Left cardiac atrium (tissue), 4 donors: ENCODE measurements around the gene MFAP4. TPM values are rescaled to one million over a fixed set of nuclear protein-coding genes. Genes with fewer than 3 reads are reported as not detected.

Experiments used
- ATAC-seq, 2 donors: fragments of 200-7000 bp; cut with Tn5 transposase; one replicate each; pipeline ENCODE4 v1.9.1; 2020; ENCODE audit warnings: mild to moderate bottlenecking in 2 of 2, moderate library complexity in 2 of 2
- DNase-seq: peaks from one replicate; pipeline ENCODE4 v3.0.0-alpha.2; 2020
- intact Hi-C, 2 donors: fragments of 100-400 bp; cut with DNase I; formaldehyde crosslinking; loops; one replicate each; pipeline versions ENCODE4 v1.14.1 to v1.15.1; 2022 to 2023
- total RNA-seq, 2 donors: library from RNA; stranded (reverse); fragmentation: NEBNext Ultra II Directional; extraction: Animal tissue kit (Norgen Biotek cat#: 25700); gene quantifications; one replicate each; pipeline ENCODE4 v1.2.1, GENCODE V29; 2021
- donor health status: DM: no; HTN: yes; CAD: no.
- donor health status: DM: no; HTN: yes; CAD: no; lungs with severe emphysema.
- donor health status: DM: yes; HTN: yes; CAD: no.
- donor health status: Dilated cardiomyopathy.

Gene MFAP4
- total RNA-seq, 2 donors from 2014 or later = 44.8 to 104 TPM

- DNase-seq (no peak), ATAC-seq (peak in 1 of 2 donors; percentile 27)
- intact Hi-C loops = no loop called here
Measured at GRCh38 chr17:19411631-19412030, 24.6 kb upstream of the MFAP4 start.

DNA sequence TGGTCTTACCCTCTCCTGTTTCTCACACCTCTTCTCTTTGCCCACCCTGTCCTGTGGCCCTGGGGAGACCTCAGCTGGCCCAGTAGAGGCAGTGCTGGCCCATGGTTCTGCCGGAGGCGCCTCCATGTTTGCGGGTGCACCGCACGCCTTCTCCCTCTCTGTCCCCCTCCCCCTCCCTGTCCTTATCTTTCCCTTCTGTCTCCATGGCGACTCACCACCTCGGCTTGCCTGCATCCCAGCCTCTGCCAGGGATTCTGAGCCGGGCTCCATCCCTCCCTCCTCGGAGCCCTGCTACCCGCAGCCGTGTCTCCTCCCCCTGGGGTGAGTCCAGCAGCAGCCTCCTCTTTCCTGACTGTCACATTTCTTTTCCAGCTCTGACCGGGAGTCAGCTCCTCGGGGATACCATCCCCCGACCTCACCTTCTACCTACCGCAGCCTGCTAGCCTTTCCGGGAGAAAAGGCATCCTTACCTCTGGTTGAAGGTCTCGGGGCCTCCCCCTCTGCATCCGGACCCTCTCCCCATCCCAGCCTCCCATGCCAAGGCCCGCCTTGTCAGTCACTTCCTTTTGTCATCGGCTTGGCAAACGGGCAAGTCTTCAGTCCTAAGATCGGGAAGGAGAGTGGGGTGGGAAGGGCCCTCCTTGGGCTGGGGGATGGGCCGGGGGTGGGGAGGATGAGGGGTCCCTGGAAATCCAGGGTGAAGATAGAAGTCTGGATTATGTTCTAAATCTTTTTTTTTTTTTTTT lies 24.1 kb upstream of the MFAP4 start, which contains the start of gene RNF112:
RNF112 (plus strand) TSS at position 358 of the 746 bp plus-strand sequence; CDS start at position 535, 177 bp downstream.
- ATAC-seq (peak; percentile 64), DNase-seq (peak; percentile 49)
- intact Hi-C loops = no loop called here

DNA sequence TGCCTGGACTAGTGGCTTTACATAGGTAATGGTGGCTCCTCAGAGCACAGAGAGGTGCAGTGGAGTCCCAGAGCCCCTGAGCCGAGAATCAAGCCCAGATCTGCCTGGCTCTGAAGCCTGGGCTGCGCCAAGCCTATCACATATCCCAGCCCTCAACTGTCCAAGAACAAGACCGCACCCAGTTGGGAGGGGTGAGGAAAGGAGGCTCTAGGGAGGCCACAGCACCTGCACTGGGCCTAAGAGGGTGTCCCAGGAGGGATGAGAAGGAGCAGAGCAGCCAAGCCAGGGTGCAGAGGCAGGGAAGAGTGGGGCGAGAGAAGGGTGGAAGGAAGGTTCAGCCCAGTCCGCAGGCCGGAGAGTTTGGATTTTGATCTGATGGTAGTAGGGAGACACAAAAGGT lies 23.1 kb upstream of the MFAP4 start:
- intact Hi-C loops = no loop called here
- DNase-seq (no peak), ATAC-seq (no peak)

DNA sequence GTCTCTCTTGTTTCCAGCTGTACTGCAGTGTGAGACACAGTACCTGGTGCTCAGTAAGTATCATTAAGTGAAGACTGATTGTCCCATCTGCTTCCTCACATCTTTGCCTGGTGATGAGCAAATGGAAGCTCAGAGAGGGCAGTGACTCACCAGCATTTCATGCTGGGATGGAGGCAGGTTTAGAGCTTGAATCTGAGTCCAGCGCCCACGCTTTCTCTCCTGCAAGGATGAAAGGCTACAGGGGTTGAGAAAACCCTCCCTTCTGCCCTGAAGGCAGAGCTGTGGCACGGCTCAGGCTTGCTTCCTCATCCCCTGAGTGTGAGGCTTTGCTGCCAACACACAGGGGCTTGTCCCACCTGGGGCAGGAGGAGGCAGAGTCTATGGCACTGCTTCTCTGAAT lies 22.5 kb upstream of the MFAP4 start:
- DNase-seq (no peak), ATAC-seq (no peak)
- intact Hi-C loops = no loop called here

GRCh38 chr17:19409066-19409465 lies 22.1 kb upstream of the MFAP4 start:
- intact Hi-C loops = no loop called here
- DNase-seq (no peak), ATAC-seq (no peak)

DNA sequence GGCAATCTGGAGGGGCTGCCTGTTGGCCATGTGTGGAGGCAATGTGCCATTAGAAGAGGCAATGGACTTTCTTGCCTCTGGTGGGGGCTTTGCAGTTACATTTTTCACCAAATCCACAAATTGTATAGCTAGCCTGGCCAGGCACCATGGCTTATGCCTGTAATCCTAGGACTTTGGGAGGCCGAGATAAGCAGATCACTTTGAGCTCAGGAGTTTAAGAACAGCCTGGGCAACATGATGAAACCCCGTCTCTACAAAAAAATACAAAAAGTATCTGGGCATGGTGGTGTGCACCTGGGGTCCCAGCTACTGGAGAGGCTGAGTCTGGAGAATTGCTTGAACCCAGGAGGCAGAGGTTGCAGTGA lies 21.3 kb upstream of the MFAP4 start:
- no peak for DNase-seq
- intact Hi-C loops = no loop called here
- no peak for ATAC-seq

DNA sequence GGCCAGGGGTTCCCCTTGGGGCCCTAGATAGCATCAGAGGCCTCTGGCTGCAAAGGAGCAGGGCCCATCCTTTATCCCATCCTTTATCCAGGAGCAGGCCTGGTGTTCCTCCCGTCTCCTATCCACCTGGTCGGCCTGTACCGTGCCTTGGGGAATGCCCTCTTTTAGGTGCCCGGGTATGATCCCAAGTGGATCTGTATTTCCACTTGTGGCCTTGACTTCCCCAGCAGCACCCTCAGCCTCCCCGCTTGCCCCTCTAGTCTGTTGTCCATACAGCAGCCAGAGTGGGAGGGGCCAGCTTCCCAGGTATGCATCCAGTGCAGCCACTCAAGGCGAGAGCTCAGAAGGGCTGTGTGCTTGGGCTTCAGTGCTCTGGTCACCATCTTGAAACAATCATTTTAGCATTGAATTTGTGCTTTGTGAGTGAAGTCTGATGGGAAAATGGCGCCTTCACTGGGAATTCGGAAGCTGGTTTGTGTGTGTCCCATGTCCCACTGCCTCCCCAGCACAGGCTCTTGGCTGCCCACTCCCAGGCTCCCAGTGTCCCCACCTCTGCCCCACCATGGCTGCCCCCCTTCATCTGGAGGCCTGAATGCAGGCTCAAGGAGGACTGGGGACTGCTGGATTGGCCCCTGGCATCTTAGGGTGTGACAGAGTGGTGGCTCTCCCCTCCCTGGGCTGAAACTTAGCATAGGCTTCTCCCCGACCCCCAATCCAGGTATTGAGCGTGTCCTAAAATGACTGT lies 20.8 kb upstream of the MFAP4 start:
- DNase-seq = no peak
- intact Hi-C loops = no loop called here
- no peak for ATAC-seq

DNA sequence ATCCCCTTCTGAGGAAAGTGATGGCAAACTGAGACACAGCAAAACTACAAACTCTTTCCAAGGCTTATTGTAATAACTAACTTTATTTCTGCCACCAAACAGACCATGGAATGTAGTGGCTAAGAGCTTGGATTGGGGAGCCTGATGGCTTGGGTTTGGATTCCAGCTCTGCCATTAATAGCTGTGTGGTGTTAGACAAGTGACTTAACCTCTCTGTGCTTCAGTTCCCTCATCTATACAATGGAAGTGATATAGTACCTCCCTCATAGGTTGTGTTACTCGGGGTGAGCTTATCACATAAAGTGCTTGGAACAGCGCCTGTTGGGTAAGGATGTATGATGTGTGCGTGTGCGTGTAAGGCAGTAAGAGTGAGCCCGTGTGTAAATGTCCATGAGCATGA lies 18.1 kb upstream of the MFAP4 start:
- ATAC-seq = no peak
- DNase-seq = no peak
- intact Hi-C loops = no loop called here

GRCh38 chr17:19404264-19404663 lies 17.3 kb upstream of the MFAP4 start:
- intact Hi-C loops = no loop called here
- ATAC-seq = no peak
- DNase-seq = no peak

DNA sequence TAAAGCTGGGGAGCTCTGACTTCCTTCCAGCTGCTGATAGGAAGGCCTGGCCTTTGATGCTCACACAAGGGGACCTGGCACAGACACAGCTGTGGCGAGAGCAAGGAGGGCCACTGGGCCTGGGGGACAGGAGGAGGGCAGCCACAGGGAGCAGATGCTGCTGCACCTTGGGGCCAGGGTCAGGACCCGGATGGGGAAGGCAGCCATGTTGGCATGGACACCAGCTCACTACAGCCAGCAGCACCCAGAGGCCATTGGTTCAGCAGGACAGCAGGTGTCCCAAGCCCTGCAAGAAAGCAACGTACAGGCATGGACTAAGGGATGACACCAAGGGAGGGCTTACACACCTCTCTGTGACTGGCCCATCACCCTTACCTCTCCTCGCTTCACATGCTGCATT lies 16.0 kb upstream of the MFAP4 start:
- DNase-seq (no peak), ATAC-seq (no peak)
- intact Hi-C loops = no loop called here

DNA sequence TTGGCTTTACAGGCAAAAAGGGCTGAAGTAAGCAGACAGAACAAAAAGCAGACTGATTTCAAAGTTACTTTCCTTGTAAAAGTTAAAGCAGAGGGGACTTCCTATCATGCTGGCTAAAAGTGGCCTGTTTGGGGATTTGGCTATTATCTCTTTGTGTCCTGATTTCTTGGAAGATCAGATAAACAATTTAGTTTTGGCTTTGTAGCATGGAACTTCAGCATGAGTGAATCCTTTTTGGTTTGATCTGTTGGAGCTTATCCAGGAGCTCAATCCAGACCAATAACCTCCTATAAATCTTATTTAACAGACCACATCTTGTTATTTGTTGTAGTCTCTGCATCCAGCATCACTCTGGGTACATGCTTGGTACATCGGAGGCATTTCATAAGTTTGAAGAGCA lies 15.2 kb upstream of the MFAP4 start:
- DNase-seq (no peak), ATAC-seq (no peak)
- intact Hi-C loops = no loop called here

GRCh38 chr17:19401321-19402010 lies 14.5 kb upstream of the MFAP4 start:
- no peak for DNase-seq
- ATAC-seq = peak in 1 of 2 donors; percentile 57
- intact Hi-C loops = no loop called here

- ATAC-seq (no peak), DNase-seq (no peak)
- intact Hi-C loops = no loop called here
Measured at GRCh38 chr17:19399750-19400450, 12.9 kb upstream of the MFAP4 start.

DNA sequence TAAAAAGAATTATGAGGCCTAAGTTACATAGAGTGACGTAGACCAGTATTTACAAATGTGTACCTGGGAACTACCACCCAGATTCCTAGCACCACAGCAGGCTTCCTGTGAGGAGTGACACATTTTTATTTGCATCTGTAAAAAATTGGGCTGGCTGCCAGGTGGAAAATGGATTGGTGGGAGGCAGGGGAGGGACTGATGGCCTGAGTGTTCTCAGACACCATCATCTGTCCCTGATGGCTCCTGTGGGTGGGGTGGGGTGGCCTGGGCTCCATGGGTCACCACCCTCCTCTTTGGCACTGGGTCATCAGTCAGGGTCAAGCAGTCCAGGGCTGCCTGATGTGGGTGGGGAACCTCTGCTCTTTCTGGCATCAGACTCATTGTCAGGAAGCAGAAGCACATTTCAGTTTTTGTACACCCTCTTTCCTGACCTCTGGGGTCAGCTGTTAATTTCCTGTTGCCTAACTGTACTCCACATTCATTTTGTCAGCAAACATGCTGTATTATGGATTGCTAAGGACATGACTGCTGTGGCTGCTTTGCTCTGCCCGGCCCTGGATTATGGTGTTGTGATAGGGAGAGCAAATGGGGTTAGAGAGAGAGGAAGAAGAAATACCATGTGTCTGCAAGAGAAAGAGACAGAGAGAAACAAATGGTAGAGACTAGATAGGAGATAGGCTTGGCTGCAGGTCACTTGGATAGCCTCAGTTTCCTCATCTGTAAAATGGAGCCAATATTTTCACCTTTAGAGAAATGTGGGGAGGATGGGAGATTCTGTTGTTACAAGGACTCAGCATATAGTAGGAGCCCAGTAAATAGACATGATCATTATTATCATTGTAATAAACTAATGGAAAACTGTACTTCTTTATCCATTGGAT lies 11.6 kb upstream of the MFAP4 start:
- DNase-seq (peak; percentile 72), ATAC-seq (peak; percentile 49 to 88)
- intact Hi-C loops = no loop called here

DNA sequence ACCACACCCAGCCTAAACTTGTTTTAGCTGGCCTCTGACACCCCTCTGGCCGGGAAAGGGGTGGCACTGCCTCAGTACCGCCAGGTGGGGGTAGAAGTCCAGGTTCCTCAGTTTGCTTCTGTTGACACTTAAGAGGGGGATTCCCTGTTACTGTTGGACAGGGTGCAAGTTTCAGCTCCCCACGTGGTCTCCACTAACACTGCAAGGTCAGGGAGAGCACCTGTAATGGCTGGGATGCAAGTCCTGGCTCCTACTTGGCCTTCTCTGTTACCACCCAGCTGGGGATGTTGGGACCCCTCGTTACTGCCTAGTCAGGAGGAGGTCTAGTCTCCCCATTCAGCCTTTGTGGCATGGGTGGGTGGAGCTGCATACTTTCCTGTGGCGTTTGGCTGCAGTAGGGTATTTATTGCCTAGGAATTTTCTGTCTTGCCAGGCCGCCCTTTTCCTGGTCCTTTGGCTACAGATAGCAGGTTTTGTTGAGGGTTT lies 10.6 kb upstream of the MFAP4 start:
- ATAC-seq = no peak
- no peak for DNase-seq
- intact Hi-C loops = no loop called here

DNA sequence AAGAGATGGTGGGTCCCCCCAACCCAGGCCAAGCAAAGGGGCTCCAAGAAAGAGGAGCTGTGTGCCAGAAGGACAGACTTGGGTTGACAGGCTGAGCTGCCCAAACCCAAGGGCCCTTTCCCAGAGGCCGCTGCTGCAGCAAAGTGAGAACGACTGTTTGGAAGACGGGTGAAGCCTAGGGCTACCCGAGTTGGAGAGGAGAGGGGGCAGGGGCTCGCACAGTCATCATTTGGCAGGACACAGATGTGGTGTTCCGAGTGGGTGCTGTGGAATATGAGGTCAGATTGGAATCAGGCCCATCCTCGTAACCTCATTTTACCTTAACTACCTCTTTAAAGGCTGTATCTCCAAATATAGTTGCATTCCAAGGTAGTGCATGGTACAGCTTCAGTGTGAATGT lies 5.3 kb upstream of the MFAP4 start:
- intact Hi-C loops = no loop called here
- DNase-seq (no peak), ATAC-seq (no peak)

- intact Hi-C loops = no loop called here
- ATAC-seq = no peak
- DNase-seq = no peak
Measured at GRCh38 chr17:19391432-19391831, 4.4 kb upstream of the MFAP4 start.

GRCh38 chr17:19390951-19391350 lies 4.0 kb upstream of the MFAP4 start:
- ATAC-seq (no peak), DNase-seq (no peak)
- intact Hi-C loops = no loop called here
